Neuronal stem cell (in vitro differentiated cells): ENCODE results near the gene GOLGA8K.
"Not testable (repeated sequence)": the region's sequence is repeated elsewhere in the genome, so short reads cannot be mapped to it uniquely, and the experiment has no call there.

Experiments
- DNase-seq: peaks from one replicate; pipeline ENCODE4 v3.0.0-alpha.2; 2013; ENCODE audit warnings: low spot score
- H2AFZ ChIP-seq: one replicate; pipeline ENCODE4 v1.6.1; 2013; ENCODE audit warnings: mild to moderate bottlenecking, low read length, inconsistent platforms
- H2AK5ac ChIP-seq: 2 replicates; pipeline ENCODE4 v1.6.1; 2013; ENCODE audit warnings: low read depth, mild to moderate bottlenecking, inconsistent platforms, low read length, moderate library complexity, mixed read lengths
- H2BK120ac ChIP-seq: 2 replicates; pipeline ENCODE4 v1.6.1; 2013; ENCODE audit warnings: low read depth, mild to moderate bottlenecking, inconsistent platforms, low read length, moderate library complexity, mixed read lengths
- H2BK12ac ChIP-seq: one replicate; pipeline ENCODE4 v1.6.1; 2013; ENCODE audit warnings: low read length, inconsistent platforms
- H2BK15ac ChIP-seq: 2 replicates; pipeline ENCODE4 v1.6.1; 2013; ENCODE audit warnings: mild to moderate bottlenecking, low read length, inconsistent platforms, mixed read lengths
- H2BK5ac ChIP-seq: one replicate; pipeline ENCODE4 v1.6.1; 2013; ENCODE audit warnings: inconsistent platforms, mild to moderate bottlenecking, low read length, moderate library complexity
- H3K14ac ChIP-seq: one replicate; pipeline ENCODE4 v1.6.1; 2013; ENCODE audit warnings: low read length, inconsistent platforms
- H3K18ac ChIP-seq: 2 replicates; pipeline ENCODE4 v1.6.1; 2013; ENCODE audit warnings: low read length, inconsistent platforms
- H3K23ac ChIP-seq: 2 replicates; pipeline ENCODE4 v1.6.1; 2013; ENCODE audit warnings: low read depth, mild to moderate bottlenecking, mixed read lengths, low read length, inconsistent platforms; ENCODE audit not compliant: poor library complexity
- H3K27ac ChIP-seq: replicated peaks from 3 replicates; pipeline ENCODE4 v1.5.1; 2013; ENCODE audit warnings: low read length, inconsistent platforms
- H3K27me3 ChIP-seq, 3 experiments: 2 replicates each; pipeline ENCODE4 v1.6.1; 2013; ENCODE audit warnings: low read length in 3 of 3, mild to moderate bottlenecking in 2 of 3, inconsistent platforms in 1 of 3, low read depth in 1 of 3, mixed read lengths in 1 of 3, moderate library complexity in 1 of 3; ENCODE audit not compliant: control insufficient read depth in 3 of 3, insufficient read depth in 3 of 3
- H3K36me3 ChIP-seq, 2 donors: replicated peaks in 1 of 2; 2 replicates each; pipeline ENCODE4 v1.6.1; 2013; ENCODE audit warnings: low read length in 2 of 2; ENCODE audit not compliant: control insufficient read depth in 2 of 2, insufficient read depth in 2 of 2
- H3K4ac ChIP-seq: 2 replicates; pipeline ENCODE4 v1.6.1; 2013; ENCODE audit warnings: inconsistent platforms, mild to moderate bottlenecking, low read length, moderate library complexity
- H3K4me1 ChIP-seq, 2 donors: 1 replicate in 1 of 2; 2 replicates in 1 of 2; pipeline ENCODE4 v1.6.1; 2013; ENCODE audit warnings: low read length in 2 of 2, low read depth in 1 of 2; ENCODE audit not compliant: control insufficient read depth in 2 of 2, insufficient read depth in 1 of 2
- H3K4me2 ChIP-seq: one replicate; pipeline ENCODE4 v1.6.1; 2013; ENCODE audit warnings: mild to moderate bottlenecking, low read length, inconsistent platforms; ENCODE audit not compliant: insufficient read depth, poor library complexity, severe bottlenecking
- H3K4me3 ChIP-seq, 2 donors: 2 replicates each; pipeline ENCODE4 v1.5.1; 2013; ENCODE audit warnings: low read length in 2 of 2, mild to moderate bottlenecking in 2 of 2, inconsistent platforms in 1 of 2, moderate library complexity in 1 of 2
- H3K79me1 ChIP-seq: one replicate; pipeline ENCODE4 v1.6.1; 2013; ENCODE audit warnings: low read depth, mild to moderate bottlenecking, inconsistent platforms, low read length, moderate library complexity
- H3K9ac ChIP-seq: one replicate; pipeline ENCODE4 v1.6.1; 2013; ENCODE audit warnings: mild to moderate bottlenecking, low read depth, low read length, inconsistent platforms; ENCODE audit not compliant: poor library complexity
- H3K9me3 ChIP-seq, 2 donors: replicated peaks in 1 of 2; 2 replicates each; pipeline versions ENCODE3 to v1.6.1; 2013; ENCODE audit warnings: low read length in 2 of 2, mild to moderate bottlenecking in 2 of 2, inconsistent platforms in 1 of 2, low read depth in 1 of 2, mixed read lengths in 1 of 2, moderate library complexity in 1 of 2; ENCODE audit not compliant: control insufficient read depth in 2 of 2, insufficient read depth in 1 of 2
- H4K8ac ChIP-seq: one replicate; pipeline ENCODE4 v1.6.1; 2013; ENCODE audit warnings: low read depth, mild to moderate bottlenecking, inconsistent platforms, low read length, moderate library complexity
- H4K91ac ChIP-seq: one replicate; pipeline ENCODE4 v1.6.1; 2013; ENCODE audit warnings: low read length, low read depth, mild to moderate bottlenecking, inconsistent platforms; ENCODE audit not compliant: poor library complexity
- WGBS, 2 donors: extraction: QIAGEN DNeasy Blood & Tissue Kit; methylation state at CpG; one replicate each; pipeline ENCODE4 v1.1.7; 2013; ENCODE audit warnings: missing lambda C conversion rate in 2 of 2, mixed read lengths in 1 of 2; ENCODE audit not compliant: insufficient read length in 2 of 2, insufficient replicate concordance in 1 of 2; ENCODE audit errors: extremely low coverage in 2 of 2; 5-methylcytosine and 5-hydroxymethylcytosine counted together

GOLGA8K gene

GRCh38 chr15:32394745-32395144 is 8.3 kb downstream of the GOLGA8K start:
- not testable (repeated sequence) for H3K23ac ChIP-seq, H3K4ac ChIP-seq, DNase-seq, H3K36me3 ChIP-seq, H3K4me1 ChIP-seq, H2BK15ac ChIP-seq, H4K8ac ChIP-seq, H3K4me2 ChIP-seq, H3K27me3 ChIP-seq, H3K18ac ChIP-seq, H3K9me3 ChIP-seq, H3K4me3 ChIP-seq, H2BK12ac ChIP-seq, H2BK5ac ChIP-seq, H3K79me1 ChIP-seq, H2BK120ac ChIP-seq, H3K9ac ChIP-seq, H4K91ac ChIP-seq, H3K27ac ChIP-seq, H3K14ac ChIP-seq, H2AFZ ChIP-seq, H2AK5ac ChIP-seq
- no CpG with 5 or more reads among the region's 5 CpGs for WGBS, 2 donors

GRCh38 chr15:32388050-32388648 is 14.9 kb downstream of the GOLGA8K start:
- H3K4me2 ChIP-seq, H3K79me1 ChIP-seq, DNase-seq, H3K23ac ChIP-seq, H3K4me1 ChIP-seq, H3K18ac ChIP-seq, H3K27ac ChIP-seq, H2AFZ ChIP-seq, H2BK5ac ChIP-seq, H4K8ac ChIP-seq, H3K36me3 ChIP-seq, H3K14ac ChIP-seq, H3K9me3 ChIP-seq, H3K9ac ChIP-seq, H2BK120ac ChIP-seq, H3K27me3 ChIP-seq, H2BK15ac ChIP-seq, H2BK12ac ChIP-seq, H4K91ac ChIP-seq, H2AK5ac ChIP-seq, H3K4ac ChIP-seq, H3K4me3 ChIP-seq: not testable (repeated sequence)
- WGBS, 2 donors: no CpG with 5 or more reads among the region's 14 CpGs

- not testable (repeated sequence) for H4K91ac ChIP-seq, H3K23ac ChIP-seq, H2BK120ac ChIP-seq, H2BK5ac ChIP-seq, DNase-seq, H3K79me1 ChIP-seq, H3K4me2 ChIP-seq, H3K27ac ChIP-seq, H2AFZ ChIP-seq, H3K9me3 ChIP-seq, H2BK15ac ChIP-seq, H3K4me1 ChIP-seq, H2BK12ac ChIP-seq, H3K4ac ChIP-seq, H3K4me3 ChIP-seq, H3K36me3 ChIP-seq, H3K18ac ChIP-seq, H3K9ac ChIP-seq, H4K8ac ChIP-seq, H3K27me3 ChIP-seq, H2AK5ac ChIP-seq, H3K14ac ChIP-seq
- WGBS, 2 donors: no CpG with 5 or more reads among the region's 13 CpGs
Measured at GRCh38 chr15:32385823-32386495, 17.1 kb downstream of the GOLGA8K start.

- H3K36me3 ChIP-seq, DNase-seq: not testable (repeated sequence)
Measured at GRCh38 chr15:32374185-32374584, 28.9 kb downstream of the GOLGA8K start.

More at GRCh38 chr15:32374185-32374584, 28.9 kb downstream of the GOLGA8K start:
- H3K9ac ChIP-seq, H2BK120ac ChIP-seq, H3K27ac ChIP-seq, H3K14ac ChIP-seq, H3K23ac ChIP-seq, H2BK12ac ChIP-seq, H2BK15ac ChIP-seq, H2AFZ ChIP-seq, H3K4me2 ChIP-seq, H4K91ac ChIP-seq, H3K18ac ChIP-seq, H3K4me1 ChIP-seq, H4K8ac ChIP-seq, H2AK5ac ChIP-seq, H3K9me3 ChIP-seq, H3K4me3 ChIP-seq, H3K79me1 ChIP-seq, H3K27me3 ChIP-seq, H2BK5ac ChIP-seq, H3K4ac ChIP-seq: not testable (repeated sequence)
- no CpG with 5 or more reads among the region's 2 CpGs for WGBS, 2 donors
